T-helper 1 cell (primary cell): Measurements from ENCODE around the gene HOXD12.

Source experiments
- DNase-seq, 5 donors: peaks; one replicate each; pipeline ENCODE4 v3.0.0-alpha.2; 2012 to 2020
- total RNA-seq, 4 donors: gene quantifications; one replicate each; lab custom pipeline; 2026; lab: John Stamatoyannopoulos, UW

Gene HOXD12, protein sequence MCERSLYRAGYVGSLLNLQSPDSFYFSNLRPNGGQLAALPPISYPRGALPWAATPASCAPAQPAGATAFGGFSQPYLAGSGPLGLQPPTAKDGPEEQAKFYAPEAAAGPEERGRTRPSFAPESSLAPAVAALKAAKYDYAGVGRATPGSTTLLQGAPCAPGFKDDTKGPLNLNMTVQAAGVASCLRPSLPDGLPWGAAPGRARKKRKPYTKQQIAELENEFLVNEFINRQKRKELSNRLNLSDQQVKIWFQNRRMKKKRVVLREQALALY
- 0 to 0.15 (median 0) reads per million in 4 donors for total RNA-seq

DNA sequence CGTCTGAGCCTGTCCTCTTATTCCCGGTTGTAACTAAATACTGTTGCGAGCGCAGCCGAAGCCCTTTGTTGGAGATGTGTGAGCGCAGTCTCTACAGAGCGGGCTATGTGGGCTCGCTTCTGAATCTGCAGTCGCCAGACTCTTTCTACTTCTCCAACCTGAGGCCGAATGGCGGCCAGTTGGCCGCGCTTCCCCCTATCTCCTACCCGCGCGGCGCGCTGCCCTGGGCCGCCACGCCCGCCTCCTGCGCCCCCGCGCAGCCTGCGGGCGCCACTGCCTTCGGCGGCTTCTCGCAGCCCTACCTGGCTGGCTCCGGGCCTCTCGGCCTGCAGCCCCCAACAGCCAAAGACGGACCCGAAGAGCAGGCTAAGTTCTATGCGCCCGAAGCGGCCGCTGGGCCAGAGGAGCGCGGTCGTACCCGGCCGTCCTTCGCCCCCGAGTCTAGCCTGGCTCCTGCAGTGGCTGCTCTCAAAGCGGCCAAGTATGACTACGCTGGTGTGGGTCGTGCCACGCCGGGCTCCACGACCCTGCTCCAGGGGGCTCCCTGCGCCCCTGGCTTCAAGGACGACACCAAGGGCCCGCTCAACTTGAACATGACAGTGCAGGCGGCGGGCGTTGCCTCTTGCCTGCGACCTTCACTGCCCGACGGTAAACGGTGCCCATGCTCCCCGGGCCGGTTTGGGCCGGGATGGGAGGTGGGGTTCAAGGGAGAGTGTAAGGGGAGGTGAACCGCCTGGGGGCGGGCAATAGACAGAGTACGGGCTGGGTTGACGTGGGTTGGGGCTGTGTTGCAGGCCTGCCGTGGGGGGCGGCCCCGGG, at the start of gene HOXD12:
TSS of gene HOXD12 (plus strand) at position 68 of the 819 bp plus-strand sequence. CDS start at position 75, 7 bp downstream.
- DNase-seq: no peak

DNA sequence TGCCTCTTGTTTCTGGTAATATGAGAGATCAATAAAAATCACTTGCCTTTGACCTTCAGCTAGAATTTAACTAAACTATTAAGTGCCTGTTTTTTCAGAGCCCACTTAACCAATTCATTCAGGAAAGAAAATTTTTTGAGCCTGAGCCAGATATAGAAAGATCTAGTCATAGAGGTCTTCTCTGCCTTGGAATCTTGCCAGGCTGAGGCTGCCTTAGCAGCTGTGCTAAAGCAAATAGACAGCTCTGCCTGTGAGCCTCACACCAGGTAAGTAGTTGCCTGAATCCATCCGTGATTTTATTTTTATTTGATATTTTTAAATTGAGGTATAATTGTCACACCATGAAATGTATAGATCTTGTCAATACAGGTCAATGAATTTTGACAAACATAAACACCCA, 43.2 kb upstream of the HOXD12 start:
- no peak for DNase-seq

DNA sequence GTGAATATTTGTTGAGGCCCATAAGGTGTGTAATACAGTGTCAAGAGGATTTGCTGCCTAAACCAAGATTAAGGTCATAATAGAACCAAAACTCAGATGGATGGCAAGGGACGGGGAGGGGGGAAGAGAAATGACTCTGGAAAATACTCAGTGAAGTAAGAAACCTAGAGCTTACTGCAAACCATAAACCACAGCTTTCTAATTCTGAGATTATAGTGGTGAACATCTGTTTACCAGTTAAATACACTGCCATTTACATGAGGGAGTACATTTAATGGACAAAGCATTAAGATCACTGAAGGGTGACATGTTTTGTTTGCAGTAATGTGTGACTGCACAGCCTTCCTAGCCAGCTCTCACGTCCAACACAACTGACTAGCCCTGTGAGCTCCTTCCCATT, 35.6 kb upstream of the HOXD12 start:
- peak in 1 of 5 donors; percentile 21 for DNase-seq

DNA sequence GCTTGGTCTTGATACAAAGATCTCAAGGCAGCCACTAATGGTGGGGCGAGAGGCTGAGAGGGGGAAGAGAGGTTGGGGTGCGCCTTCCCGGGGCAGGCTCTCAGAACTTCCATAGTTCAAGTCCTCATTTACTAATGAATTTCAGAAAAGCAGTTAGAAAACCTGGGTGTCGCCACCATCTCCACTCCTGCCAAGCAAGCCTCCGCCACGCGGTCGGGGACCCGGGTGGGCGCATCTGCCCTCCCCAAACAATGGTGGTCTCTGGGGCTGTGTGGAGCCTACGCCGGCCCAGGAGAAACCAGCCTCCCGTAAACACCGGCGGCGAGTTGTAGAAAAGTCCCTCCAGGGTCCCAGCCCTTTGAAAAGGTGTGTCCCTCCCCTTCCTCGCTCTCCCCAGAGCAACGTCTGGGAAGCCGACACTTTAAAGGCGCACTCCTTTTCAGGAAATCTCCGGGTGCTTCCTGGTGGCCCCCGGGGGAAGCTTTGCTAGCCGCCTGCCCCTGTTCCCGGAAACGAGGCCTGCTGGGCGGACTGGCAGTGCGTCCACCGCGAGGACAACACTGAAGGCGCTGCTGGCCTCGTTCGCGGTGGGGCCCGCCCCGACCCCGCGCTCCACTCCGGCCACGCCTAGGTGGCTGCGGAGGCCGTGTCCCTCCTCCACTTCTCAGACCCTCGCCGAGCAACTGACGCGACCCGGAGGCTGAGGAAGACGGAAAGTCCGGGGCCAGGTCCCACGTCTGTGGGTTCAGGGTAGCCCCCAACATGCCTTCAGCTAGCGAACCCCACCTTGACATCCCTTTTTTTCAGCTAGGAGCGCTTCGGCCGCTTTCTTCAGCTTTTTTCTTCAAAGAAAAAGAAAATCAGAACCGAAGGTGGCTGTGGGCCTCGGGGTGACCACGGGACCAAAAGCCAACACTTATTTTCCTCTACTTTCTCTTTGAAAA, 32.7 kb upstream of the HOXD12 start:
- DNase-seq: no peak

DNA sequence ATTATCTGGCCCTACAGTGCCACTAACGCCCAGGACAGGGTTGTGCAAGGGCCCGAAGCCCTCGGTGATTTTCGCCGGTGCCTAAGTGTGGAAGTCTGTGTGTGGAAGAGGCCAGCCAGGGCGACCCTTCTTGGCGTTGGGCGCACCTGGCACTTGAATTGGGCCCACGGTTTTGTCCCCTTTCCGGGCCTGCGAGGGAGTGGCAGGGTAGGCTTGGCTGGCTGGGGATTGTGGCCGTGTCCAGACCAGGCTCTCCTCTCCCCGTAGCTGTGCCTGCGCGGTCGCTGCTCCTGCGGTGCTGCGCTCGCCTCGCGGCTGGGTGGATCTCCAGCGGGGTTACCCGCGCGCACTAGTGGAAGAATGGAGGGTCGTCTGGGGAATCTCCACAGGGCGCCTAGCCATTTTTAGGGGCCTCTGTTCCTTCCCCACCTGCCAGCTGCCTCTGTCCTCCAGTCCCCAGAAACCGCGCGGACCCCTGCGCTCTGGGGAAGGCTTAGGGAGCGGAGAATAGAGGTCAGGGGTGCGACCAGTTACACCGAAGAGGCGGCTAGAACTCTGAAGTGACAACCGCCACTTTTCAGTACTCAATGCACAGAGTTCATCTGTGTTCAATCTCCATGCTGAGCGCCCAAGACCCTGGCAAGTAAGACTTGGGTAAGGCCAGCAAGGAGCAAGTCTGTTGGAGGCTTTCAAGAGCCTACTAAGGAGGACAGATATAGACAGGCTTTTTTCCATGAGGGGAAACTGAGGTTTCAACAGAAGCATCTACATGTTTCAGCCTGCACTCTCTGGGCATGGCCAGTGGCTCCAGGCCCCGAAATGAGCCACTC, 31.8 kb upstream of the HOXD12 start:
- no peak for DNase-seq

DNA sequence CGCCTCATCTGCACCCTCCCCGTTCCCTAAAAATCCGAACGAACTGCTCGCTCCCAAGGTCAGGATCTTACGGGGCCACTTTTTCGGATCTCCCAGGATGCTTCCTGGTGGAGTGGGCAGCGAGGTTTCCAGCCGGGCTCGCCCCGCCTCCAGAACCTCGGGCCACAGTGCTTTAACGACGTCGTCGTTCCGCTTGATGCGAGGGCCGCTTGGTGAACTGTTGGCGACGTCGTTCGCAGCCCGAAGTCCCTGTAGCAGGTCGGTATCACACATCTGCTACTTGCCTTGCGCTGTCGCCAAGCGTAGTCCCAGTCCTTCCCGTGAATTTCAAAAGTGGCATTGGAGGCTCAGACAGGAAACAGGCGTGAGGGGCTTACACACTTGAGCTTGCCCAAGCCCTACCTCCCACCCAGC, 31.2 kb upstream of the HOXD12 start:
- no peak for DNase-seq

DNA sequence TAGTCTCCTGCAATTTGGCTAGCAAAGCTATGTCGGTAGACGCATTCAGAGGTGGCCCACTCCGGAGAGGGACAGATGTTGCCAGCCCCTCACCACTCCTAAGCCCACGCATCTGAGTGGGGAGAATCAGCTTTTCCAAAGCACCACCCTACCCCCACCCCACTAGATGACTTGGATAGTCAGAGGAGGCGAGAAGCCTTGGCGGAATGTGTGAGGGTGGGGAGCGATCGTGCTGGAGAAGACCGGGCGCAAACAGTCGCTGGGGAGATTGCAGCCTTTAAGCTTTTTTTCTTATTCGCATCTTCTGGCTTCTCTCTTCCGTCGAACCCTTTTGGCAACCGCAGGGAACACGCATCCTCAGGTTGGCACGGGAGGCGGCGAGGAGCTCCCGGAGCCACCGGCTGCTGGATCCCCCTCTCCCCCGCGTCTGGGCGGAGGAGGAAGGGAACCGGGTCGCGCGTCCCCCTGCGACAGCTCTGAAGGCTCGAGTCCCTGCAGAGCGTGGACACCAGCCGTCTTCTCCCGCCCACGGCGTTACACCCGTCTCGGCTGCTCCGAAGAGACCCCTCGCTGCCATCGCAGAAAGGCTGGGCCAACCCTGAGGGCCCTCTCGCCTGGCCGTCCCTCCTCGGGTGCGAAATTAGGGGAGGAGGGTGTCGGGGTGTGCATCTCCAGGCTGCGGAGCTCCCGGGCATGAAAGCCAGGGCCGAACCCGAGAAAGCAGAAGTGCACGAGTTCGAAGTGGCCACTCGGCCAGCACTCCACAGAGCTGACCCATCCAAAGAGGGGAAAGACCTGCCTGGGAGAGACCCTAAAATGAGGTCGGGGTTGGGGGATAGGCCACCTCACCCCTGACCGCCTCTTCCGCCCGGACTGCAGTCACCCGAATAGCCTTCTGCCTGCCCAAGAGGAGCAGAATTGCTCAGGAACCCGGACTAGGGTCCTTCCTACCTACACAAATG, 28.0 kb upstream of the HOXD12 start:
- DNase-seq: no peak

DNA sequence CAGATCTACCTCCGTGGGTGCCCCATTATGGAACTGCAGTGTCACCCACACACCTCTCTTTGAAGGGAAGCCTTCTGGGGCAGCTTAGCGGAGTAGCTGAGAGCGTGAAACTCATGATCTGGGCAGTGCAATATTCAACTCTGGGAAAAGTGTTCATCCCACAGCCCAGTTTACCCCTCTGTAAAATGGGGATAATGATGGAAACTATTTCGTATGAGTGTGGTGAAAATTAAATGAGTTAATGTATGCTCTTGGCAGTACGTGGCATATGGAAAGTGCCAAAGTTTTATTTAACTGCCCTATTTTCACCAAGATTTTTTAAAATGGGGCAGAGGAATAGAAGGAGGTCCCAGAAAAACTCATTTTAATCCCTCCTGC, 27.3 kb upstream of the HOXD12 start:
- no peak for DNase-seq

DNA sequence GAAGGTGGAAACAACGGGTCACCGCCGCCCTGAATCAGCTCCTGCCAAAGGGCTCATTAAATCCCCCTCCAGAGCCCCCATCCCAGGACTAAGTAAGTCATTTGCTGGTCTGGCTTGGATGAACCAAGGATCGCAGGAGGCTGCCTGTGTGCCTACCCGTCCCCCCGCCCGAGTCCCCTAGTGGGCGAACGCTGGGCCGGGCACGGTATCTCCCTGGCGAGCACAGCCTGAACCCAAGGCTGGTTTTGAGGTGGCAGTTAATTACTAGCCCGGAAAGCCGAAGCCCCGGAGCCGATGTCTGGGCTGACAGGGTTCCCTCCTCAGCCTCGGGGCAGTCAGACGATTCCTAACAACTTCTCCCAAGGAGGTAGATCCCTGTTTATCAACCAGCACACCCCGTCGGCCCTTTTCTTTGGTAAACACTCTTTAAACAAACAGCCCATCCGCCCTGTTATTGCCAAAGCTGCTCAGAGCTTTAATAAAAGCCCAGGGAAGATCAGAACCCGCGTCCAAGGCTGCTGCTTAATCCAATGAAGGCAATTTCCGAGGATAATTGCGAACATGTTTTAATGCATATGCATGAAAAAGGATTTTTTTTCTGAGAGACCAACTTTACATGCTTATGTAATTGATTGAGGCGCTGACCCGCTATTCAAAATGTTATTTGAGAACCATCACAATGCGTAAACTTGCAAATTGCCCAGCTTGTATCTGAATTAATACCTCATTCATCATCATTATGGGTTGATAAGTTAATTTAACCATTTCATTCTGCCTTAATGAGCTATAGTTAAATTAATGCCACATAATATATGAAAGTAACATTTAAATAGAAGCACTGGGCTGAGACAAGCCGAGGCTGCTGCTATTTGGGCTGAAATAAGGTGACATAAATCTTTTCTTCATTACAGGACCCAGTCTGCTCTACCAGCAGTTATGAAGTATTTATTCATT, 26.4 kb upstream of the HOXD12 start:
- no peak for DNase-seq

DNA sequence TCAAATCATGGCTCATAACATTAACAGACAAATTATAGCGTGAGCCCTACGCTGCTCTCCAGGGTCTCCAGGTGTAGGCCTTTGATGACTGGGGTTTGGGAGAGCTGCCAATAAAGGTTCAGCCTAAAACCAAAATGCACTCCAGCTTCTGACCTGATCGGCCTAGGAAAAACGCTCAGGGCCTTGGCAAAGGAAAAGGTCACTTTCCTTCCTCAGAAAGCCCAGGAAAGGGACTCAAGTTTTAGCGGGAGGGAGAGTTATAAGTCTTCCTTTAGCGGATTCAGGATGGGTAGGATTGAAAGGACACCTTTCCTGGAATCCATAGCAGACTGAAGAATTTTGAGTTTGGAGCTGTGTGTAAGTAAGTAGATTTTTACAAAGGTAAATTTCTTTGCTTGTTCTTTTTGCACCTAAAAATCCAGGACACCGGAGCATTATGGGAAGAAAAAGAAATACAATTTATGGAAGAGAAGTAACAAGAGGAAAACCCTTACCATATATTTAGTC, 24.6 kb upstream of the HOXD12 start:
- no peak for DNase-seq

DNA sequence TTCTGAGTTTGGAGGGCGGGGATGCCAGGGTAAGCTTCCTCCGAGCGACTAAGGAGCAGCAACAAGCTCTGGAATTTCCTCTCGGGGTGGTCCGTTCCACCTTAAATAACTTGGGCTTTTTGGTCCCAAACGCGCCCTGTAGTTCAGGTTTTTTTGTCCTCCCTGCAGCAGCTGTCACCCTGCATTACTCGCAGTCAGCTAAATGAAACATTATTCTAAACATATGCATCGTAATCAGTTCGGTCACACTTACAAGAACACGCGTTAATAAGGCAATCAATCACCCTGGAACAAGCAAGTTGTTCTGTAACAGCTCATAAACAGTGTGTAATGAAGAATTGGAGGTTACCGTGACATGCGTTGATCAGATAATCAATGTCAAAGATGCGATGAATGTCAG, 24.1 kb upstream of the HOXD12 start:
- DNase-seq: no peak

DNA sequence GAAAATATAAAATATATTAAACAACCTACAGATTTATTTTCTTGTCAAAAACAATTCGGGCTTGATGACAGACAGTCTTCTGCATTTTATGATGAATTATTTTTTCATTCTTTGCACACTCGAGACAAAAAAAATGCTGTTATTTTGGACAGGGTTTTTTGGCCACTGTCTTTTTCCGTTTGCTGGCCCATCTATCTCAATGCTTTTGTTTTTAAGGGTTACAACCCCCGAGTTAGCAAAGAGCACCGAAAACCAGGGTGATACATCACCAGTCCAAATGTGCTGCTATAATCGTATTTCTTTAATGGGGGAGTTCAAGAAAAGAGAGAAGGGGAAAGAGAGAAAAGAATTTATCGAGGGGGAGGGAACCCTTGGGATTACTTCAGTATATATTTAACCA, 23.5 kb upstream of the HOXD12 start:
- no peak for DNase-seq

DNA sequence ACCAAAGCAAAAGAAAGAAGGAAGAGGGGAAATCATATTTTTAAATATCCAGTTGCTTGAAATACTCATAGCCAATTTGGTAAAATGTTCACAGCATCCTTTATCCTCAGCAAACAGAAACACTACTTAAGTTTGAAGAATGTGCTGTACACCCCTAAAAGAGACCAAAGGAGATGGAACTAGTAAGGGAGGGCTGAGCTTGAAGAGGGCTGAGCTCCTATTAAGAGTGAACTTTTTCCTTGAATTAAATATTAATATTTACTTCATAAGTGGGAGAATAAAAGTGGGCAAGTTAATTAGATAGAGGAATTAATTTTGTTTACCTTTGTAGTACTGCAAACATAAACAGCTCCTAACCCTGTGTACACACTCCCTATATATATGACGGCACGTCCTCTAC, 22.8 kb upstream of the HOXD12 start:
- DNase-seq: no peak

DNA sequence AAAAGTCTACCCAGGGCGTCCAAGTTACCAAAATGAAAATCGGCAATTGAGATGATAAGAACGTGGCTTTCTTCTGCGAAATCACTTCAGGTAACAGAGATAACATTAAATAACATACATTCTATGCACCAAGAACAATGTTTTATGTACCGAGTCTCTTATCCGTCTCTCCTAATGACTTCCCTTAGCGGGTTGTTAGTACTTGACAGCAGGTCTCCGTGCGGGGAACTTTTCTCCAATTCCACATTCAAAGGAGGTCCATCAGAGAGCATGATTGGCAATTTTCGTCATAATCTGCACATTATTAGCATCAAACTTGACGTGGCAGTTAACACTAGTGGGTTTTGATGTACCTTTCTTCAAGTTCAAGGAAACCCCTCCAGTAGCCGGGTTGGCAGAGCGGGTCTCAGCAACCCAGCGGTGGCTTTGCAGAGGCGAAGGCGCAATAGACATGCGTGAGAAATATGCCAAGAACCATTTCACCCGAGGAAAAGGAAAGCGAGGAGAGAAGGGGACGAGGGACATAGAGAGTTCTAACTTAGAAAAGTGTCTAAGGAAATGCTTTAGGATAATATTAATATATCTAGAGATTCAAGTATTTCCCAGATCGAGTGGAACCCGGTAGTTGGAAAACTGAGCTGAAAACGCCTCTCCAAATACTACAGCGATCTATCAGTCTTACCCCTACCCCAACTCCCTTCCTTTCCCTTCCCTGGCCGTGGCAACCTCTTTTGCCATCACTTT, 20.9 kb upstream of the HOXD12 start:
- no peak for DNase-seq

DNA sequence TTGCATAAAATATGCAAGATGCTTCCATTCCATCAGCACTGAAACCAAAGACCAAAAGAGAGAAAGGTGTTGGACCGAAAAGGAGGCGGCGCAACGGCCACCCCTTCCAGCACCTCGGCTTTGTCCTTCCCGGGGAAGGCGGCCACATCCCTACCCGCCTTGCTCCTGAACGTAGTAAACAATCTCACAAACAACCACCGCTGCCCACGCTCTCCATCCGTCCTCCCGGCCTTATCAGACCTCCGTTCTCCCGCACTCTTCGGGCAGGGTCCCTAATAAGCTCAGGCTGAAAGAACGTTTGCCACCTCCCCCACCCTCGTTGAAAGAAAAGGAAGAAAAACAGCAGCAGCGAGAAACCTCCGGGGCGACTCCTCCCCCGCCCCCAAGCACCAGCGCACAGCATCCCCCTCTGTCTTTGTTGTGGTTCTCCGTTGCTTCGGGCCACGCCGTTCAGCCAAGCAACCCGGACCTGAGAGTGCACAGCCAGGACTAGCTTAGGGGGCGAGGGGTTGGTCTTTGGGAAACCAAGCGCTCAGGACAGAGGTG, 20.2 kb upstream of the HOXD12 start:
- no peak for DNase-seq

DNA sequence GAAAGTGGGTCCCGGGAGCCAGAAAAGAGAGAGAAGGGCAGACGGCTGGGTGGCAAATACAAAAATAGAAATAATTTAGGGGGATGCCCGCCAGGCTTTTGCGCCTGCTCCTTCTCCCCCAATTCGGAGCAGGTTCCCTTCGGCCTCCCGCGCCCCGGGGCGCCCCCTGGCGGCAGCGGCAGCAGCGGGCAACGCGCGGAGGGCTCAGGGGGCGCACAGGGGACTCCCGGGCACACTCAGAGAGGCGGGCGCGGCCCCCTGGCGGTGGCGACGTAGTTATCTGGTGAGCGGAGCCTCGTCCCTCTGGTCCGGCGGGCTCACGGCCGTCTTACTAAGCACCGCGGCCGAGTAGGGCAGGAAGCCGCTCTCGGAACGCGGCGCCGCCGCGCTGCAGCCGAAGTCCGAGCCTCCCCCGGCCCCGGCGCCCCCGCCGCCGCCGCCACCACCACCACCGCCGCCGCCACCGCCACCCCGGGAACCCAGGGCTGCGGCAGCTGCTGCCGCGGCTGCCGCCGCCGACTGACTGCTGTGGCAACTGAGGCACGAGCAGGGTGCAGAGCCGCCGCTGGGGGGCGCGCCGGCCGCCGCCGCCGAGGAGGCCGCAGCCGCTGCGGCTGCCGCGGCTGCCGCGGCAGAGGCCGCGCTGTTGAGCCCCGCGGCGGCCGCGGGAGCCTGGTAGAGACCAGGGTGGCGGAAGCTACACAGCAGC, 19.6 kb upstream of the HOXD12 start:
- no peak for DNase-seq

DNA sequence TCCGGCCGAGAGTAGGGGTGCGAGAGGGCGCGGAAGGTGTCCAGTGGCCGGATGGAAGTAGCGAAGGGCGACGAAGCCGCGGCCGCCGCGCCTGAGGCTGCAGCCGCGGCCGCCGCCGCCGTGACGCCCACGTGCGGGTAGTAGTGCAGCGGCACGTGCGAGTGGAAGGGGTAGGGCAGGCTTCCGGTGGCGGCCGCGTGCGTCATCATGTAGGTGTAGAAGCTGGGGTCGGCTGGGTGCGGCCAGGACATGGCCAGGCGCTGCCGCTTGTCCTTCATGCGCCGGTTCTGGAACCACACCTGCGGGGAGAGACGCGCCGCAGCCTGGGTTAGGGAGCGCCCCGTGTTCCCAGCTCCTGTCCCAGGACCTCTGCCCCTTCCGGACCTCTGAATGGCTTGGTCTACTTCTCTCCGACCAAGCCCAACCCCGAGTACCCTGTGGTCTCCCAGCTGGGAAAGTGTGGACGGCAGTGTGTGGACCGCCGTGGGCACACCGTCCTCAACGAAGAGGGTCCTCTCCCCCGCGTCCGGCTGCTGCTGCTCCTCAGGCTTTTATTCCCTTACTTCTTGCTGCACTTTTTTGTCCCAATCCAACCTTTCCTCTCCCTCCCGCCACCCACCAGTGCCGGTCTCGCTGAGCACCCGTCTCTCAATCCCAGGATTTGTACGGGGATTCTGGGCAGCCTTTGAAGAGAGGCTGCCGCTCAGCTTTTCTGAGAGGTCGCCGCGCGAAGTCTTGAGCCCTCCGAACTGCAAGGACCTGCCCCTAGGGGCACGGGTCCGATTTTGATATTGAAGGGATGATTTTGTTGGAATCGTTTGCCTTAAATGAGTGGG, 18.8 kb upstream of the HOXD12 start:
- no peak for DNase-seq
